SH-SY5Y (cell line): ENCODE measurements around the gene COL25A1.

Source experiments
- GATA2 ChIP-seq: IDR thresholded peaks from 2 replicates; pipeline ENCODE4 v1.6.1; 2011; ENCODE audit warnings: mild to moderate bottlenecking, low read depth, low read length
- GATA3 ChIP-seq: IDR thresholded peaks from 2 replicates; pipeline ENCODE4 v1.6.1; 2011; ENCODE audit warnings: low read depth, mild to moderate bottlenecking, low read length, moderate library complexity

The COL25A1 gene

DNA sequence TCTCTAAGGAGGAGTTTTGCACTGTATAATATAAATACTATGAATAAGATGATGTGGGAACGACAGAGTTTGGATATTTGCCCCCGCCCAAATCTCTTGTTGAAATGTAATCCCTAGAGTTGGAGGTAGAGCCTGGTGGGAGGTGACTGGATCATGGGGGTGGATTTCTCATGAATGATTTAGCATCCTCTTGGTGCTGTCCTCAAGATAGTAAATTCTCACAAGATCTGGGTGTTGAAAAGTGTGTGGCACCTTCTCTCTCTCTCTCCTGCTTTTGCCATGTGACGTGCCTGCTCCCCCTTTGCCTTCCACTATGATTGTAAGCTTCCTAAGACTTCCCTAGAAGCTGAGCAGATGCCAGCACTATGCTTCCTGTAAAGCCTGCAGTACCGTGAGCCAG lies 298.0 kb downstream of the COL25A1 start:
- no peak for TF ChIP-seq GATA2
- TF ChIP-seq GATA3: no peak

DNA sequence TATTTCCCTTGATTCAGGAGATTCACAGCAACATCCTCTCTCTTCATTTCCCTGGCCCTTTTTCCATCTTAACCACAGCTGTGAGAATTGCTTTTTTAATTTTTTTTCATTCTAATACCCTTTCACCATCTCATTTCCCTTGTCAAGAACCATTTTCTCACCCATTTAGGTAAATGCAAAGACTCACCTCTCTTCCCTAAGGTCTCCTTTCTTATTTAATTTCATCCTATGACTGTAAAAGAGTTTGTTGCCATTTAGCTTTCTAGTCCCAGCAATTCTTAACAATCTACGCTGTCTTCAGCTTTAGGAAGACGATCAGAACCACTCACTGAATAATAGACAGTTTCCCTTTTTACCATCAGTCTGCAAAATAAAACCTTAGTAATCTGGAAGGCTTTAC lies 298.5 kb downstream of the COL25A1 start:
- TF ChIP-seq GATA3 (no peak), GATA2 (no peak)

DNA sequence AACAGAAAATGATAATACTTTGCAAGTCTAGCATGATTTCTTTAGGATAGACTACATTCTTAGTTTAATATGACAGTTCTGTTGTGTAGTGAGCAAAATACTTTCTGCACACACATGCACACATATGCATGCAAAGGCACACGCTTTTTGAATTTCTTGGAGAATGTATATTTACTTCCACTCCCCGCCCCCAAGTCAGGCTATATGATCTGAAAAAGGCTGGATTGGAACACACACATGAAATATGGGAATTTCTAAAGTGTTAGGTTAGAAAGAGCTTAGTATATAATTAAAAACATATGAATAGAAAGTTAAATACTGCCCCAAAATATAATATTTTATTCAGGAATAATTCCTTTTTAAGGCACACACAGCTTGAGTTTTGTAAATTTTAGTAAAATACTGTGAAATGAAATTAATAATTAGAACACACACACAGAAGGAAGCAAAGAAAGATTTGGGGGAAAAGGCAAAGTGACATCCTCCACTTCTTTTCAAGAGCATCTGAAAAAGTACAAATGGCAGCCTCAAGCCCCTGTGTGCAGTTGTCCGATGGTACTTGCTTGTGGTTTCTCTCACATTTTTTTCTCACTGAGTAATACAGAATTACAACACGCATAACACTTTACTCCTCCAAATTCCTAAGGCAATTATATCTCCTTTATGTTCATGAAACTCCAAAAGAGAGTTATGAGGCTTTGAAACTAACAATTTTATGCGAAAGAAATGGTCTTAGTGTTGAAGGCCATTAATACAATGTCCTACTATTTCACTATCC lies 310.7 kb downstream of the COL25A1 start:
- TF ChIP-seq GATA3: no peak
- no peak for TF ChIP-seq GATA2

DNA sequence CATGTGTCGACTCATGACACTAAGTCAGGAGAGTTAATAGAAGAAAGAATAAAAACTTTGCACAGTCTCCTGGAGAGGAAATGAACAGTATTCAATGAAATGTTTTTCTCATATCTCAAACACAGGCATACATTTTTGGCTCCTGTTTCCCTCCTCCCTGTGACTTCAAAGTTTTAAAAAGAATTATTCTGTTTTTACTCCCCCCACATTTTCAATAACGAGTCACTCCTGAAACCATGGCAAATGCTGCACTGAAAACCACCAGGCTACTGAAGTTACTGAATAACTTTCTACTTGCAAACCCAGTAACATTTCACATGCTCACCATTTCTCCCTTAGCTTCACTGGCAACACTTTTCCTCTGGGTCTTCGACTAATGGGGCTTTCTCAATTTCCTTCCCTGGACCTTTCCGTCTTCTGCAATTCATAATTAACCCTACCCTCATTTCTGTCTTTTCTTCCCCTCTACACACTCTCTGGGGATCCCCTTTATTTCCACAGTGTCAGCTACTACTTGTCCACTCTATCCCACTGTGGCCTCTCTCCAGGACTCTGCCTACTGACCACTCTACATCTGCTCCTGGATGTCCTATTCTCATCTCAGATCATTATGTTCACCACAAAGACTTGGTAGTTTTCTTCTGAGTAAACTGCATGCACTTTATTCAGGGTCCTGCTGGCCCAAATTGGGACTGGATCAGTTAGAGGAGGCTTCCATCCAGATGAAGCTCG lies 313.8 kb downstream of the COL25A1 start:
- no peak for TF ChIP-seq GATA3
- TF ChIP-seq GATA2: no peak

DNA sequence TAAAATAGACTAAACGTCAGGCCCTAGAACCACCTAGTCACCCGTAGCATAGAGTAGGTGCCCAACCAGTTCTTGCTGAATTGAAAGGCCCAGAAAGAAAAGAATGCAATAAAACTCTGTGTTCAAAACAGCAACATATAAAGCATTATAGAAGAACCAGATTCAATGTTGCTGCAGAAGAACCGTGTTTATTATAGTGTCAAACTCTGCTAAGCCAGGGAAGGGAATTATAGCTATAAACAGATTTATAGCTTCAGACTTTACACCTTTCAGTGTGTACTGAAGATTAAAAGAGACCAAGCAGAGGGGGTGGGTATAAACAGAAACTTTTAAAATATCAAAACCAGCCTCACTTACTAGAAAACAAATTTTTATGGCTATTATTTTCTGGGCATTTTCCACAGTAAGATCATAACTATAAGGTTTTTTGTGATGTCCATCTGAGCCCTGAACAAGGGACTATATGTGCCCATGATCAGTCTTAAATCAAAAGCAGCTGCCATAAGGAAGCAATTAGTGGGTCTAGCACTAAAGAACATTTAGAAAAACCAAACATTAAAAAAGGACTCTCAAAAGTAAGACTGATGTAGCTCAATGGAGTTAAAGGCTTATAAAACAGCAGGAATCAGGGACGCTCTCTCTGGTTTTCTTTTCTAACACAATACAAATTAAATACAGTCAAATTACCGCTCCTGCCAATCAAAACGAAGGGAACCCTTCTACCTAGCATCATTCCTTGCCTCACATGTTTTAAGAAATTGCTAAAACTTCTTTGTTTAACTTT lies 319.9 kb downstream of the COL25A1 start:
- no peak for TF ChIP-seq GATA3
- no peak for TF ChIP-seq GATA2

DNA sequence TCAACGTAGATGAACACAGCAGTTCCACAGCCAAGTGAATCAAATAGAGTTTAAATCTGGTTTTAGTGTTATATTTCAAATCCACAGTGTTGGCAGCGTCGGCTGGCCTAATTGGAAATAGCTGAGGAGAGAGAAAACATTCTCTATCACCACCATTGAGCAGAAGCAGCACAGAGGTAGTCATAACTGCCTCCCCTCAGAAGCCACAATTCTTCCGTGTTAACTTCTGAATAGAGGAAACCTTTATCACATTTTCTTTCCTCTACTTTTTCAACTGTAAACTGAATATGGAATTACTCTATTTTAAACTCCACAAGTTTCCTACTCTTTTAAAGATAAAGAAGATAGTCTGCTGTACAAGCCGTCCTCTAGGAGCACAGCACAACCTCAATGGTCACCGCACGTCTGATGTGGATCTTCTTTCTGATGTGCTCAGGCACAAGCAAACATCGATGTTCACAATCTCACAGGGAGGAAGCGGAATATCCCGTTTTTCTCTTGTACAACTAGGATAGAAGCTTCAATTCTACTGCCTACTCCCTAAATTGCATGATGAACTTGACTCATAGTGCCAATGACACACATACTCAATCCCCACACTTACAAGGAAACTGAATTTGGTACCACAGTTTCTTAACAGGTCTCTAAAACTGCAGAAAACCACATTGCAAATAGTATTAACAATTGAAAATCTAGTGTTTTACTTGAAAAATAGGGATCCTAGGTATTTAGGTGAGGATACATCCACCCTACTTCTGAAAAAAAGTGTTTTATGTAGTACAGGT lies 321.8 kb downstream of the COL25A1 start:
- no peak for TF ChIP-seq GATA3
- no peak for TF ChIP-seq GATA2

DNA sequence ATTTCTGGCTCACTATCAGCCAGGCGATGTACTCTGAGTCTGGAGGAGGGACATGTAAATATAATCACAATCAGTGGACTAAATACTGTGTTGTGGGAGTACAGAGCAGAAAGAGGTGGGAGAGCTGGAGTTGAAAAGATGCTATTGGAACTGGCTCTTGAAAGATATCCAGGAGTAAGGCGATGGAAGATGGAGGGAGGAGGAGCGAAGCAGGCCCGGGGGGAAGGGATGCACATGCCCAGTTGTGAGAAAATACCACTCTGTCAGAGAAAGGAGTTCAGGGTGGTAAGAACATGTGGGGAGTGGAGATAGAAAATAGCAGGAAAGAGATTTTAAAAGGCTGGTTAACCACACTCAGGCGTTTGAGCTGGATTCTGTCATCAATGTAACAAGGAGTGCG lies 322.7 kb downstream of the COL25A1 start:
- TF ChIP-seq GATA3: no peak
- TF ChIP-seq GATA2: no peak

DNA sequence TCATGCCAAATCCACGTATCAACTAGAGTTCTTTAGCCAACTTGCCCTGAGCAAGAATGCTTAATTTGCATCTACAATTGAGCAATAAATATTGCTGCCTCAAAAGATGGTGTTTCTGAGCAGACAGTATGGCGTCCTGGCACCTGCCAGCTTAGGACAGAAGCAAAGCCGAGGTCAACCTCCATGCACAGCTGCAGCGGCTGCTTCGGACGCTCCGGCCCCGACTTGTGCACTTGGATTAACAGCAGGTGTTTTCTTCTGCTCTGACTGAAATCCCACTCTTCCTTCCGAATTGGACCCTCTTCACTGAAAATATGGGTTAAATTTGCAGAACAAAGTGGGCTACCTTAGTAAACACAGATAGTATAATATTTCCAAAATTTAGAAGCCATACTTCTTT lies 324.4 kb downstream of the COL25A1 start:
- TF ChIP-seq GATA2 (no peak), GATA3 (no peak)

DNA sequence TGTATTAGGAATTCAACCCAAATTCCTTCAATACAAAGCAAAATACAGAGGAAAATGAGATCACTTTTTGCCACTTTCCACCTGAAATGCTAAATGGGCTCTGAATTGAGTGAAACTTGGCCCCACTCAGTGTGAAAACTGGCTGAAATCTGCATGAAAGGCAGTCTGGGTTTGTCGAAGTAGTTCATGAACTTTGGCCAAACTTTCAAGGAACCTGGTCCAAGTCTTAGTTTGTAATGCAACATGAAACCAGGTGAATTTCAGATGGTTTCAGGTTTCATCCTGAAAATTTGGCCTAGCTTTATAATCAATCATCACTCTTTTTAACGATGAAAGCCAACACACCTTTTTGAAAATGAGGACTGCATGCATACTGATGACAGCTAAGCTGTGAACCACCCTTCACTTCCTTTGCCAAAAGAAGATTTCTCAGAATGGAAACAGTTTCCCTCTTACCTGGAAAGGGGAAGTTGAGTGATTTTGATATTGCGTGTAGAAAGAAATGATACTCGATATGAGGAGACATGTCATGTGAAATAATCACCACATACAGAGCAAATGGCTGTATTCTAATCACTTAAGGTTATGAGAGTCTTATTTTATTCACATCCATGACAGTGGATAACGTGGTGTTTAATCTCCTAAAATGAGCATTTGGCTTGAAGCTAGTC lies 329.7 kb downstream of the COL25A1 start:
- TF ChIP-seq GATA2 (no peak), GATA3 (no peak)

DNA sequence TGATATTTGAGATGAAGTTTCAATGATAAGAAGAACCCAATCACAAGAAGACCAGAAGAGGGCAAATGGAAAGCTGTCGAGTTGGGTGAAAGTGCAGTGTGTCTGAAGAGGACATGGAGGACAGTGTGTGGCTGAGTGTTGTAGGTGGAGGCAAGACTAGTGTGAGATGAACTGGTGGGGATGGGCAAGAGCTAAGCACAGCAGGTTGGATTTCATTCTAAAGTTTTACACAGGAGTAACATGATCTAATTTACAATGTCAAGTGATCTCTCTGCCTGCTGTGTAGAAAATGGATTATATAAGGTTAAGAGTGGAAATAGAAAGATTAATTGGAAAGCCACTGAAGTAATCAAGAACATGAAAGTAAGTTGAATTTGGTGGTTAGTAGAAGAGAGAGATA lies 331.0 kb downstream of the COL25A1 start:
- no peak for TF ChIP-seq GATA3

DNA sequence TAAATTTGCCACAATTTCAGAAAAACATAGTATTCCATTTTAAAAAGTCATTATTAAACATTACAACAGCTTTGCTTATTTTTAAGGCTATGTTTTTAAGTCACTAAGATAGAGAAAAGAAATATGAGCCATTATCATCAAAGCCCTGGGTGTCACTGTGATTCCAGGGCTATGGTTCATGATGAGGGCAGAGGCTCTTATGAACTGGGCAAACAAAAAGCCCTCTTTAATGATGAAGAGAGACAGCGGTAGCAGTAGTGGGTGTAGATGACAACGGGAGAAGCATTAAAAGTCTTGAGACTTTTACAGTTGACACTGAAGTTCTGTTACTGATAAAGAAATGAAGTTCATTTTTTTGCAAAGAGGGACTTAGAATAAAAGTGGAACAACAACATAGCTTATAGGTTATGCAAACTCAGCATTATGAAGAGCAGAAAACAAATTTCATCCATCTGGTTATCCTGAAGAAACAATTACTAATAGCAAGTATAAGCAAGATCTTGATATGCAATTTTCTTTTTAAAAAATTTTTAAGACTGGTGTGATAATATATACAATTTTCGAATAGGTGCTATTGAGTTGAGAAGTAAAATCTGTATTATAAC lies 336.9 kb downstream of the COL25A1 start:
- TF ChIP-seq GATA2: no peak
- no peak for TF ChIP-seq GATA3

DNA sequence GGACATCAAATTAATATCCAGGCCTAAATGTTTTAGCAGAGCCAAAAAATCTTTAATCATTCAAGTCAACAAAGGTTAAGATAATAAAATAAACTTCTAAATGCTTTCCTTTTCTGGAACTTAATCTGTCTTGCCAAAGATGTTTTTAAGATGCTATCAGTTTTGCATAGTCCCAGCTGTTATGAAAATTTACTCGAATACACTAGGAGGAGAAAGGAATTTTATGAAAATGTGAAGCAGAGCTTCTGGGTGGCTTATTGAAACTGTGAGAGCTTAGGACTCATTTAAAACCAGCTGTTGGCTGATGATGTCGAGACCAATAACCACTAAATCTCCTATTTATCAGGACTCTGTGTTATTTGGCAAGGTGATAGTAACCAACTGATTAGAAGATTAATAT lies 337.4 kb downstream of the COL25A1 start:
- TF ChIP-seq GATA2 (no peak), GATA3 (no peak)

DNA sequence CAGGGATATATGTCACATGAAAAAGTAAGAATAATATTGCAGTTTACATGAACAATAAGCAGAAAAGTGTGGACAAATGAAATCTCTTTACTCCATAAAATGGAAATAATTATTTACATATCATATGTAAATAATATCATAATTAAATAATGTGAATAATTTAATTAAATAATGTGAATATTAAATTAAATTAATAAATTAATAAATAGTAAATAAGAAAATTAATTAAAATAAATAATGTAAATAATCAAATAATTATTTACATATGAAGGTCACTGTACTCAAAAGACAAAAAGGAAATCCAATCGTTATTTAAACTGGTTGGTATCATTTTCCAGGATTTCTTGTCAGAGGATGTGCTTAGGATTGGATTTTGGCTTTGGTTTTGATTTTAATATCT lies 338.5 kb downstream of the COL25A1 start:
- no peak for TF ChIP-seq GATA3
- no peak for TF ChIP-seq GATA2
